H9 (cell line): ENCODE measurements around the gene PTGFRN. TPM values are rescaled to one million over a fixed set of nuclear protein-coding genes. Genes with fewer than 3 reads are reported as not detected.

Experiments
- DNase-seq: peaks from one replicate; pipeline ENCODE4 v3.0.0-alpha.2; 2017
- H2AFZ ChIP-seq: one replicate; pipeline ENCODE4 v1.6.1; 2013; ENCODE audit warnings: mild to moderate bottlenecking, low read length, control low read depth, moderate library complexity
- H2AK5ac ChIP-seq: 2 replicates; pipeline ENCODE4 v1.6.1; 2013; ENCODE audit warnings: low read length, control low read depth, mixed read lengths; ENCODE audit not compliant: insufficient read length
- H2BK120ac ChIP-seq: one replicate; pipeline ENCODE4 v1.6.1; 2013; ENCODE audit warnings: low read depth, mild to moderate bottlenecking, low read length, control low read depth, inconsistent platforms; ENCODE audit not compliant: poor library complexity, severe bottlenecking
- H2BK12ac ChIP-seq: 2 replicates; pipeline ENCODE4 v1.6.1; 2013; ENCODE audit warnings: low read length, control low read depth, mixed read lengths, low read depth; ENCODE audit not compliant: insufficient read length
- H2BK15ac ChIP-seq: 2 replicates; pipeline ENCODE4 v1.6.1; 2013; ENCODE audit warnings: low read depth, low read length, control low read depth
- H2BK20ac ChIP-seq: one replicate; pipeline ENCODE4 v1.6.1; 2013; ENCODE audit warnings: low read depth, mild to moderate bottlenecking, low read length, control low read depth, inconsistent platforms; ENCODE audit not compliant: poor library complexity, severe bottlenecking
- H2BK5ac ChIP-seq: 2 replicates; pipeline ENCODE4 v1.6.1; 2013; ENCODE audit warnings: low read length, control low read depth, mixed read lengths; ENCODE audit not compliant: insufficient read length
- H3K14ac ChIP-seq: 2 replicates; pipeline ENCODE4 v1.6.1; 2013; ENCODE audit warnings: low read length, control low read depth; ENCODE audit not compliant: insufficient read depth
- H3K18ac ChIP-seq: 2 replicates; pipeline ENCODE4 v1.6.1; 2013; ENCODE audit warnings: low read depth, mild to moderate bottlenecking, mixed read lengths, low read length, control low read depth; ENCODE audit not compliant: insufficient read length
- H3K23ac ChIP-seq: 2 replicates; pipeline ENCODE4 v1.6.1; 2013; ENCODE audit warnings: low read length, control low read depth, mixed read lengths, low read depth; ENCODE audit not compliant: insufficient read length
- H3K23me2 ChIP-seq: 2 replicates; pipeline ENCODE4 v1.6.1; 2013; ENCODE audit warnings: low read depth, mild to moderate bottlenecking, mixed read lengths, low read length, control low read depth; ENCODE audit not compliant: insufficient read length, poor library complexity, severe bottlenecking
- H3K27ac ChIP-seq: 2 replicates; pipeline ENCODE4 v1.5.1; 2013; ENCODE audit warnings: low read length, control low read depth, mixed read lengths, low read depth; ENCODE audit not compliant: insufficient read length
- H3K27me3 ChIP-seq: 2 replicates; pipeline ENCODE4 v1.6.1; 2013; ENCODE audit warnings: low read length, control low read depth, inconsistent platforms; ENCODE audit not compliant: insufficient read depth
- H3K4ac ChIP-seq: 2 replicates; pipeline ENCODE4 v1.6.1; 2013; ENCODE audit warnings: low read depth, mild to moderate bottlenecking, control low read depth, inconsistent platforms, low read length, moderate library complexity
- H3K4me1 ChIP-seq: 2 replicates; pipeline ENCODE4 v1.6.1; 2013; ENCODE audit warnings: low read length, control low read depth, inconsistent platforms; ENCODE audit not compliant: insufficient read depth
- H3K4me2 ChIP-seq: 2 replicates; pipeline ENCODE4 v1.6.1; 2013; ENCODE audit warnings: low read length, control low read depth, mixed read lengths; ENCODE audit not compliant: insufficient read length, insufficient read depth
- H3K56ac ChIP-seq: 2 replicates; pipeline ENCODE4 v1.6.1; 2013; ENCODE audit warnings: low read depth, mild to moderate bottlenecking, mixed read lengths, low read length, control low read depth; ENCODE audit not compliant: insufficient read length
- H3K79me1 ChIP-seq: 2 replicates; pipeline ENCODE4 v1.6.1; 2013; ENCODE audit warnings: low read depth, mild to moderate bottlenecking, moderate library complexity, low read length, control low read depth, inconsistent platforms; ENCODE audit not compliant: insufficient read depth, poor library complexity, severe bottlenecking
- H3K79me2 ChIP-seq: 2 replicates; pipeline ENCODE4 v1.6.1; 2013; ENCODE audit warnings: low read length, control low read depth, inconsistent platforms; ENCODE audit not compliant: insufficient read depth
- H3K9ac ChIP-seq: 2 replicates; pipeline ENCODE4 v1.6.1; 2013; ENCODE audit warnings: low read length, control low read depth, mixed read lengths; ENCODE audit not compliant: insufficient read length; ENCODE audit errors: extremely low read depth
- H3K9me3 ChIP-seq: one replicate; pipeline ENCODE4 v1.6.1; 2013; ENCODE audit warnings: low read depth, low read length, inconsistent platforms; ENCODE audit not compliant: control insufficient read depth
- H3T11ph ChIP-seq: one replicate; pipeline ENCODE4 v1.6.1; 2013; ENCODE audit warnings: mild to moderate bottlenecking, low read length, control low read depth, inconsistent platforms
- H4K20me1 ChIP-seq: one replicate; pipeline ENCODE4 v1.6.1; 2013; ENCODE audit not compliant: control insufficient read depth, insufficient read length, insufficient read depth
- H4K5ac ChIP-seq: 2 replicates; pipeline ENCODE4 v1.6.1; 2013; ENCODE audit warnings: low read depth, mild to moderate bottlenecking, mixed read lengths, low read length, control low read depth; ENCODE audit not compliant: insufficient read length
- H4K8ac ChIP-seq: replicated peaks from 2 replicates; pipeline ENCODE4 v1.6.1; 2013; ENCODE audit warnings: low read length, control low read depth, mixed read lengths, low read depth; ENCODE audit not compliant: insufficient read length
- H4K91ac ChIP-seq: 2 replicates; pipeline ENCODE4 v1.6.1; 2013; ENCODE audit warnings: low read depth, mild to moderate bottlenecking, moderate library complexity, mixed read lengths, low read length, control low read depth; ENCODE audit not compliant: insufficient read length
- H3K27ac Mint-ChIP-seq, 3 experiments: 2 replicates in 2 of 3; 3 replicates in 1 of 3; pipeline ENCODE4 v1.8.0; 2020 to 2021; ENCODE audit warnings: mixed read lengths in 3 of 3, mild to moderate bottlenecking in 1 of 3, moderate library complexity in 1 of 3
- H3K27me3 Mint-ChIP-seq: 2 replicates; pipeline ENCODE4 v1.8.0; 2021; ENCODE audit warnings: low read depth, mild to moderate bottlenecking, moderate library complexity, mixed read lengths
- H3K36me3 Mint-ChIP-seq, 3 experiments: 2 replicates in 2 of 3; 3 replicates in 1 of 3; pipeline ENCODE4 v1.8.0; 2020 to 2021; ENCODE audit warnings: low read depth in 3 of 3, mixed read lengths in 3 of 3; ENCODE audit not compliant: insufficient read depth in 1 of 3
- H3K4me1 Mint-ChIP-seq, 2 experiments: 2 replicates each; pipeline ENCODE4 v1.8.0; 2020; ENCODE audit warnings: mixed read lengths in 2 of 2
- H3K4me3 Mint-ChIP-seq, 2 experiments: 2 replicates in 1 of 2; 3 replicates in 1 of 2; pipeline ENCODE4 v1.8.0; 2020 to 2021; ENCODE audit warnings: mild to moderate bottlenecking in 2 of 2, mixed read lengths in 2 of 2, moderate library complexity in 1 of 2
- H3K9me3 Mint-ChIP-seq, 2 experiments: 2 replicates in 1 of 2; 3 replicates in 1 of 2; pipeline ENCODE4 v1.8.0; 2020; ENCODE audit warnings: mild to moderate bottlenecking in 2 of 2, mixed read lengths in 2 of 2, moderate library complexity in 1 of 2
- CTCF ChIP-seq: fragments of 200-600 bp; sonication (generic); conservative IDR thresholded peaks from 3 replicates; pipeline ENCODE4 v1.8.0; 2021; ENCODE audit warnings: antibody characterized with exemption, mild to moderate bottlenecking
- WGBS: extraction: QIAGEN DNeasy Blood & Tissue Kit; methylation state at CpG from one replicate; pipeline ENCODE4 v1.1.7; 2013; ENCODE audit warnings: missing lambda C conversion rate, low lambda C conversion rate, mixed read lengths; ENCODE audit not compliant: insufficient read length; ENCODE audit errors: extremely low coverage; 5-methylcytosine and 5-hydroxymethylcytosine counted together
- total RNA-seq: library from RNA; stranded (reverse); gene quantifications from 2 replicates; pipeline ENCODE4 v1.2.1, GENCODE V29; 2021

Gene PTGFRN
- total RNA-seq, 1 experiment from 2014 or later = 26.3 TPM

GRCh38 chr1:116990612-116991151 is 81.0 kb downstream of the PTGFRN start:
- Histone ChIP-seq H3K56ac (no peak overlapping the region), H3K23ac (no peak overlapping the region), H3K27ac (no peak overlapping the region), H2BK120ac (no peak overlapping the region), H4K91ac (no peak overlapping the region), H3K79me2 (no peaks in the 10 kb centered on the region), H4K20me1 (no peaks in the 10 kb centered on the region), H3K27me3 (no peaks in the 10 kb centered on the region), H3K23me2 (no peaks in the 10 kb centered on the region), H3K4me2 (no peak overlapping the region), H2BK20ac (no peak overlapping the region), H3K79me1 (no peaks in the 10 kb centered on the region), H2AK5ac (no peak overlapping the region), H2AFZ (no peak overlapping the region), H4K5ac (no peak overlapping the region), H3K4ac (no peak overlapping the region), H3K9me3 (no peaks in the 10 kb centered on the region), H3K9ac (no peak overlapping the region), H2BK15ac (no peak overlapping the region), H4K8ac (no peak overlapping the region), H3T11ph (no peak overlapping the region), H3K18ac (no peak overlapping the region), H3K4me1 (no peaks in the 10 kb centered on the region; the same call in 1 of the 2 replicates), H2BK12ac (no peak overlapping the region), H2BK5ac (no peak overlapping the region), H3K14ac (no peak overlapping the region)
- WGBS = no CpG with 5 or more reads among the region's 12 CpGs
- H3K4me3 Mint-ChIP-seq = no peak overlapping the region
- no peak for DNase-seq
- no peak for TF ChIP-seq CTCF
- peaks cover 16 to 45% (median 25%) of the 10 kb centered on the region in 3 experiments for H3K36me3 Mint-ChIP-seq
- peaks cover 14 to 27% of the 10 kb centered on the region in 2 experiments for H3K4me1 Mint-ChIP-seq
- H3K9me3 Mint-ChIP-seq = no peaks in the 10 kb centered on the region
- peaks cover 2% of the 10 kb centered on the region; the same call in 1 of the 2 replicates for H3K27me3 Mint-ChIP-seq
- H3K27ac Mint-ChIP-seq = 0 out of 7 replicates have a peak overlapping the region, but pooled peaks of 1 of the 3 experiments have one; percentile 21
